Activated CD8-positive, alpha-beta T cell treated with anti-CD3 and anti-CD28 coated beads for 36 hours (primary cell): ENCODE data around the gene ME3. TPM values are rescaled to one million over a fixed set of nuclear protein-coding genes. Genes with fewer than 3 reads are reported as not detected.
A peak's percentile ranks its signal among the peaks of the same experiment; 100 is the strongest.

Experiments
- ATAC-seq: fragments of 200-7000 bp; cut with Tn5 transposase; one replicate; pipeline ENCODE4 v1.10.0; 2021; ENCODE audit warnings: mild to moderate bottlenecking, moderate library complexity
- CTCF ChIA-PET: fragments of 350-600 bp; sonication (Branson Sonifier 250); formaldehyde crosslinking; loops from one replicate; lab custom pipeline; 2021; ENCODE audit warnings: antibody characterized with exemption; lab: Charles Lee
- POLR2A ChIA-PET: fragments of 350-600 bp; sonication (Branson Sonifier 250); formaldehyde crosslinking; loops from one replicate; lab custom pipeline; 2021; ENCODE audit warnings: antibody characterized with exemption; lab: Charles Lee
- DNase-seq: peaks from one replicate; pipeline ENCODE4 v3.0.0-alpha.2; 2020
- H3K27ac Mint-ChIP-seq: one replicate; pipeline ENCODE4 v1.8.0; 2021; ENCODE audit warnings: mild to moderate bottlenecking, mixed read lengths
- H3K27me3 Mint-ChIP-seq: one replicate; pipeline ENCODE4 v1.8.0; 2021; ENCODE audit warnings: mixed read lengths
- H3K36me3 Mint-ChIP-seq: one replicate; pipeline ENCODE4 v1.8.0; 2021; ENCODE audit warnings: low read depth, mixed read lengths
- H3K4me1 Mint-ChIP-seq: one replicate; pipeline ENCODE4 v1.8.0; 2021; ENCODE audit warnings: low read depth, mixed read lengths
- H3K4me3 Mint-ChIP-seq: one replicate; pipeline ENCODE4 v1.8.0; 2021; ENCODE audit warnings: mild to moderate bottlenecking, moderate library complexity, mixed read lengths
- H3K9me3 Mint-ChIP-seq: one replicate; pipeline ENCODE4 v1.8.0; 2021; ENCODE audit warnings: mixed read lengths
- CTCF ChIP-seq: fragments of 200-600 bp; IDR thresholded peaks from one replicate; pipeline ENCODE4 v1.8.0; 2022; ENCODE audit warnings: antibody characterized with exemption, mild to moderate bottlenecking
- intact Hi-C: fragments of 100-400 bp; cut with micrococcal nuclease; formaldehyde crosslinking; loops from one replicate; pipeline ENCODE4 v1.10.0; 2022
- total RNA-seq, 2 experiments: library from RNA; stranded (reverse); gene quantifications; one replicate each; pipeline ENCODE4 v1.2.3, GENCODE V29; 2021

ME3 gene
- total RNA-seq, 2 experiments from 2014 or later = 5.0 to 6.2 TPM

DNA sequence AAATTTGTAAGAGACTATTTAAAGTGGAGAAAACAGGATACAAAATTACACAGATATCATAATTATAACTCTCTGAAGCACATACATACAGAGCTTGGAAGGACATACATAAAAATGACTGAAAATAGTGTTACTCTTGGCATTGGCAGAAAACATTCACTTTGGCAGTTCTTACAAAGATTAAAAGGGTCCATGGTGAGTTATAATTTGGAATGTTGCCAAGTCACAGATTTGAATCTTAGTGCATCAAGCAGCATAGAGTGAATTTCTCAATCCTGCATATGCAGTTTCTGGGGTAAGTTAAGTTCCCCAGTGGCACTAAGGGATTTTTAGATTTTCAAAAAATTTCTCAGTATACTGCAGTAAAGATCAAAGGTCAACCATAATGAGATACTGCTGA is 181.8 kb downstream of the ME3 start:
- TF ChIP-seq CTCF = no peak
- H3K4me1 Mint-ChIP-seq = peaks cover 9% of the 10 kb centered on the region
- ChIA-PET CTCF (no interaction called here), POLR2A (no interaction called here)
- intact Hi-C loops = no loop called here
- H3K27me3 Mint-ChIP-seq = no peaks in the 10 kb centered on the region
- no peaks in the 10 kb centered on the region for H3K9me3 Mint-ChIP-seq
- H3K36me3 Mint-ChIP-seq = no peaks in the 10 kb centered on the region
- no peak overlapping the region for H3K4me3 Mint-ChIP-seq
- DNase-seq (no peak), ATAC-seq (no peak)
- no peak overlapping the region for H3K27ac Mint-ChIP-seq

GRCh38 chr11:86489442-86489841 is 183.0 kb downstream of the ME3 start:
- Mint-ChIP-seq H3K27ac (no peak overlapping the region), H3K4me1 (peaks cover 9% of the 10 kb centered on the region), H3K36me3 (no peaks in the 10 kb centered on the region), H3K4me3 (no peak overlapping the region), H3K9me3 (no peaks in the 10 kb centered on the region), H3K27me3 (no peaks in the 10 kb centered on the region)
- ChIA-PET POLR2A (no interaction called here), CTCF (no interaction called here)
- DNase-seq (no peak), ATAC-seq (no peak)
- intact Hi-C loops = no loop called here
- TF ChIP-seq CTCF = no peak

DNA sequence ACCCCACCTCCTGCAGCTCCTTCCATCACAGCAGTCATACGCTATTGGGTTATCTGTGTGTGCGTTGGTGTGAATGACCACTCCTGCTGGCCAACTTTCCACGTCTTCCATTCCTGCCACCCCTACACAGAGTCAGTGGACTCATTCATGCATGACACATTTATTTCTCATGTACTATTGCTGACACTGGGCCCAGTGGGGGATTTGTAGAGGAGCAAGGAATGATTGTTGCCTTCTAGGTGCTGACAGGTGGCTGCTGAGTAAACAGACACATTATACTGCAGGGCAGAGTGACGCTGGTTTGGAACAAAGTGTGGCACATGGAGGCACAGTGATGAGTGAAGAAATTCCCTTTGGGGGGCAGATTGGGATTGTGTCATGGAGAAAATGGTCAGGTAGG is 183.9 kb downstream of the ME3 start:
- CTCF ChIA-PET = no interaction called here
- Mint-ChIP-seq H3K36me3 (no peaks in the 10 kb centered on the region), H3K4me1 (peaks cover 9% of the 10 kb centered on the region), H3K27ac (no peak overlapping the region), H3K4me3 (no peak overlapping the region), H3K9me3 (no peaks in the 10 kb centered on the region), H3K27me3 (no peaks in the 10 kb centered on the region)
- POLR2A ChIA-PET = no interaction called here
- DNase-seq (no peak), ATAC-seq (no peak)
- no peak for TF ChIP-seq CTCF
- intact Hi-C loops = no loop called here

DNA sequence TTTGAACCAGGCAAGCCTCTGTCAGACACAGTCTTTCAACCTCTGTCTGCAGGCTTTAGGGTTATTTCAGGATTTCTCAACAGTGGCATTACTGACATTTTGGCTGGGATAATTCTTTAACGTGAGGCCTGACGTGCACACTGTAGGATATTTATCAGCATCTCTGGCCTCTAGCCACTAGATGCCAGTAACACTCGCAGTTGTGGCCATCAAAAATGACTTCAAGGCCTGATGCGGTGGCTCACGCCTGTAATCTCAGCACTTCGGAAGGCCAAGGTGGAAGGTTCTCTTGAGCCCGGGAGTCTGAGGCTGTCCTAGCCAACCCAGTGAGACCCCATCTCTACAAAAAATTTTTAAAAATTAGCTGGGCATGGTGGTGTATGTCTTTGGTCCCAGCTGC is 184.7 kb downstream of the ME3 start:
- POLR2A ChIA-PET = interaction anchor here (0.9 kb wide), 1 partner anchor 10 kb away, joined by 3 read pairs; no protein-coding TSS in a partner anchor
- intact Hi-C loops = no loop called here
- Mint-ChIP-seq H3K4me3 (no peak overlapping the region), H3K27me3 (no peaks in the 10 kb centered on the region), H3K4me1 (peaks cover 9% of the 10 kb centered on the region), H3K36me3 (no peaks in the 10 kb centered on the region), H3K9me3 (no peaks in the 10 kb centered on the region), H3K27ac (no peak overlapping the region)
- no peak for TF ChIP-seq CTCF
- CTCF ChIA-PET = interaction anchor here (1.4 kb wide), 1 partner anchor 23 kb away, joined by 3 read pairs; no protein-coding TSS in a partner anchor
- DNase-seq = no peak
- ATAC-seq = no peak

DNA sequence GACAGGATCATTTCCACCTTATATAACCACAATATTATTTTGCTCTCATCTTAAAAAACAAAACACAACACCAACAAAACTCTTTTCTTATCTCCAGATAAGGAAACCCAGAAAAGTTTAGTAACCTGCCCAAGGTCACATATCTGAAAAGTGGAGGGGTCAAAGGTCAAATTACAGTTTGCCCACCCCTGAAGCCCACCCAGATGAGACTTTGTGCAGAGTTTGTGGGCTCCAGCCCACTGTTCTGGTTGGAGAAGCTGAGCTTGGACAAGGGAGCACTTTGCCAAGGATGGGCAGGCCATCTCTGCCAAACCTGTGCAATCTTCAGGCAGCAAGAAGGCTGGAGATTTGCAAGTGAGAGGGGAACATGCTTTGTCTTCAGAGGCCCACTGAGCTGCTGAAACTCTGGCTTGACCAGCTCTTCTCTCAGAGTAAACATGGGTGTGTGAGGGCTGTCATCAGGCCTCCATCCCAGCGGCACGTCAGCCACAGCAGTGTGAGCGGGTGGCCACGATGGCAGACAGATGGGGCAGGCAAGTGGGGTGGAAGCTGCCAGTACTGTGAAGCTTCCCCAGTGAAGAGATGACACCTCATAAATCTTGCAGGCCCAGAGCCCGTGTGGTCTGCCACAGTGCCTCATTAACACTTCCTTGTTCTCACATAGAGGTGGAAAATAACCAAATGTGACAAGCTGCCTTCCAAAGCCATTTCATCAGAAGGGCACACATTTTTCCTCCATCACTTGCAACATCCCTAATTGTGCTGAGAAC is 186.0 kb downstream of the ME3 start:
- Mint-ChIP-seq H3K27me3 (no peaks in the 10 kb centered on the region), H3K27ac (peak overlapping the region; percentile 2), H3K9me3 (no peaks in the 10 kb centered on the region), H3K4me1 (peaks cover 7% of the 10 kb centered on the region), H3K4me3 (no peak overlapping the region), H3K36me3 (no peaks in the 10 kb centered on the region)
- DNase-seq (peak; percentile 23), ATAC-seq (peak; percentile 55)
- intact Hi-C loops = no loop called here
- ChIA-PET POLR2A (interaction anchor here (0.6 to 1.4 kb wide), 3 partner anchors 11 to 65 kb away, joined by 3 read pairs; no protein-coding TSS in a partner anchor), CTCF (interaction anchor here (0.9 to 1.6 kb wide), 3 partner anchors 21 to 122 kb away, joined by 3 to 4 read pairs (median 4); no protein-coding TSS in a partner anchor)
- no peak for TF ChIP-seq CTCF
